Activated T-helper 17 cell treated with anti-CD3 and anti-CD28 coated beads, Interleukin-2, amount 50 U/mL, for 72 hours (primary cell): ENCODE data around the gene AKT3. TPM values are rescaled to one million over a fixed set of nuclear protein-coding genes. Genes with fewer than 3 reads are reported as not detected.
"Not testable (repeated sequence)": the region's sequence is repeated elsewhere in the genome, so short reads cannot be mapped to it uniquely, and the experiment has no call there.

Experiments used
- ATAC-seq: fragments of 150-1000 bp; cut with Tn5 transposase; replicated peaks from 2 replicates; pipeline ENCODE4 v1.10.0; 2021; ENCODE audit warnings: mild to moderate bottlenecking, moderate library complexity
- H3K27ac Mint-ChIP-seq: one replicate; pipeline ENCODE4 v1.8.0; 2022; ENCODE audit warnings: mixed read lengths
- H3K27me3 Mint-ChIP-seq: one replicate; pipeline ENCODE4 v1.8.0; 2022; ENCODE audit warnings: mixed read lengths
- H3K36me3 Mint-ChIP-seq: one replicate; pipeline ENCODE4 v1.8.0; 2022; ENCODE audit warnings: low read depth, mild to moderate bottlenecking, mixed read lengths
- H3K4me1 Mint-ChIP-seq: one replicate; pipeline ENCODE4 v1.8.0; 2022; ENCODE audit warnings: mixed read lengths
- H3K4me3 Mint-ChIP-seq: one replicate; pipeline ENCODE4 v1.8.0; 2022; ENCODE audit warnings: mild to moderate bottlenecking, mixed read lengths
- H3K9me3 Mint-ChIP-seq: one replicate; pipeline ENCODE4 v1.8.0; 2022; ENCODE audit warnings: mixed read lengths
- total RNA-seq, 2 donors: library from RNA; stranded (reverse); gene quantifications; one replicate each; pipeline ENCODE4 v1.2.3, GENCODE V29; 2022

AKT3 gene
- total RNA-seq, 2 donors from 2014 or later: 32.2 to 53.2 TPM

DNA sequence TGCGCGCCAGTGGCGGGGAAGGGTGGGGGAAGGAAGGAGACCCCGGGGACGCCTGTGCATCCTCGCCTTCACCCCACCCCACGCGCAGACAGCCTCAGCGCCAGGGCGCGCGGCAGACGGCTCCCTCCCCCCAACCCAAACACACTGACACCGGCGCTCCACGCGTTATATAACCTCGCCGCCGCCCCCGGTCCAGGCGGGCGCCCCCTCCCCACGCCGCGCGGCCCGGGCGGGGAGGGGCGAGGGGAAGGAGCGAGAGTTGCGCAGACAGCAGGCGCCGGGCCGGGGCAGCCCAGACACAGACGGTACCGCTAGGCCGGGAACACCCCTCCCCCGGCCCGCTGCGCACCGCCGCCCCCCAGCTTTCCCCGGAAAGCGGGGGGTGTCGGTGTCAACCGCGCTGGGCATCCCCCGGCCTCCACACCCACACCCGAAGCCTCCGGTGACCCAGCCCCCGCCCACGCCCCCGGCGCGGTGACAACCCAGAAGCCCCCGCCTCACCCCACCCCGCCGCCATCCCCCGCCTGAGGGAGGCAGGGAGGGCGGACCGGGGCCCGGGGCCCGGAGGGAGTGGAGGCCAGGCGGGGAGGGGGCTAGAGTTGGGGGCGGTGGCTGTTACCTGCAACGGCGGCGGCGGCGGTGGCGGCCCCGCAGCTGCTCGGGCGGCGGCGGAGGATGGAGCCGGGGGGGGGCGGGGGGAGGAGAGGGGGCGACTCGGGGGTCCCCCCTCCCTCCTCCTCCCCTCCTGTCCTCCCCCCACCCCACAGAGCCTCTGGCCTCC is 432 bp downstream of the AKT3 start:
- Mint-ChIP-seq H3K27ac (peak overlapping the region; percentile 98), H3K27me3 (no peaks in the 10 kb centered on the region), H3K9me3 (no peaks in the 10 kb centered on the region), H3K4me1 (peaks cover 12% of the 10 kb centered on the region), H3K36me3 (peaks cover 9% of the 10 kb centered on the region), H3K4me3 (peak overlapping the region; percentile 95)
- ATAC-seq: peak; percentile 18

DNA sequence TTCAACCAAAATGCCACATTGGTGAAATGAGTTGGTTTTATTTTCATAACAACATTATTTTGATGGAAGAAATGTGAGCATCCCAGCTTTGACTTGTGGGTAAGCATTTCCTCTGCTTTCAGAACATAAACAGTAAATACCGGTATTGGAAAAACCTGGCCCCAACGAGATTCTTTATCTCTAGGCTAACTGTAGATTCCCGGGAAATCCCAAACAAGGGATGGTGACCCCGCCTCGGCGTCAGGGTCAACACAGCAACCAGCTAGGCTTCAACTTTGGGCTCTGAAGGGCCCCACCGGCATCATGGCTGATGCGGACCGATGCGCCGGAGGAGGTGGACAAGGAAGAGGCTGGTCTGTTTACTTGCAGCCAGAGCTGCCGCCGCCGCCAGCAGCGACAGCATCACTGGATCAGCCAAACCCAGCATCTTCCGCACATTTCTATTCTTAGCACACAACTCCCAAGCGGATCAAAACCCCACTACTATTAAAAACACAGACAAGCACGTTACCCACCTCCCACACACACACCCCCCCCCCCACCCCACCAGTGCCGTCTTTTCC is 1.1 kb downstream of the AKT3 start:
- H3K27me3 Mint-ChIP-seq: no peaks in the 10 kb centered on the region
- no peaks in the 10 kb centered on the region for H3K9me3 Mint-ChIP-seq
- H3K4me1 Mint-ChIP-seq: peaks cover 12% of the 10 kb centered on the region
- H3K36me3 Mint-ChIP-seq: peaks cover 9% of the 10 kb centered on the region
- H3K27ac Mint-ChIP-seq: peak overlapping the region; percentile 98
- H3K4me3 Mint-ChIP-seq: peak overlapping the region; percentile 95
- peak; percentile 24 for ATAC-seq

- peaks cover 9% of the 10 kb centered on the region for H3K36me3 Mint-ChIP-seq
These were observed 1.7 kb downstream of the AKT3 start for GRCh38 chr1:243848165-243848857.

DNA sequence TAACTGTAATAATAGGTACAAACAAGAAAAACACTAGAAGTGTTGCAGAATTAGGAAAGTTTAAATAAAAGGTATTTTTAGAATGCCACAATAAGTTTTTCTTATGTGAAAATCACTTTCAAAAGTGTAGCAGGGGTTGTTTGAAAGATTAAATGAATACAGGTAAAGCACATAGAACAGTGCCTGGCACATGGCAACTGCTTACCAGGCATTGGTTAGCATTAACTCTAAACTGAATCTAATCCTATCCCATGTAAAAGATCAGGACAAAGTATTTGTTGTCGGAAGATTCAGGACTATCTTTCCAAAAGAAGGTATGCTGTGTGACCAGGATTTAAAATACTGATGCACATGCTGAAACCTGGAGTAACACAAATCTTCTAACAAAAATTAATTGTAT is 3.3 kb downstream of the AKT3 start:
- Mint-ChIP-seq H3K27me3 (no peaks in the 10 kb centered on the region), H3K9me3 (no peaks in the 10 kb centered on the region), H3K4me1 (peaks cover 17% of the 10 kb centered on the region), H3K36me3 (peaks cover 9% of the 10 kb centered on the region), H3K4me3 (no peak overlapping the region), H3K27ac (no peak overlapping the region)
- no peak for ATAC-seq

More at GRCh38 chr1:243848165-243848857, 1.7 kb downstream of the AKT3 start:
- Mint-ChIP-seq H3K4me3 (peak overlapping the region; percentile 95), H3K9me3 (no peaks in the 10 kb centered on the region), H3K4me1 (peaks cover 13% of the 10 kb centered on the region), H3K27me3 (no peaks in the 10 kb centered on the region), H3K27ac (peak overlapping the region; percentile 98)
- ATAC-seq: peak; percentile 19

DNA sequence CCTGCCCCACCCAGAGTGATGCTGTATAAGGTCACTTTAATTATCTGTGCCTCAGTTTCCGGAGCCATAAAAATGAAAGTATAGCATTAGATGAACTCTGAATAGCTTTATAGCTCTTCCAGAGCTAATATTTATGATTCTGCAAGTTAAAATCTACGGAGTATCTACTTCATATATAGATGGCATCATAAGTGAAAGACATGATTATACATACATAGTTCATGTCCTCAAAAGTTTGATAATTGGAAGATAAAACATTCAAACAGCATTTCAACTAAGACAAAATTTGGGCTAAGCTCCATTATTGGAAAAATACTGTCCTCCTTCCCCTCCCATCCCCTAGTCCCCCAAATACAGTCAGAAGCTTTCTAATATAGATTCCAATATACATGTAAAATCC is 4.2 kb downstream of the AKT3 start:
- peaks cover 9% of the 10 kb centered on the region for H3K36me3 Mint-ChIP-seq
- H3K4me3 Mint-ChIP-seq: peak overlapping the region; percentile 5
- no peak overlapping the region for H3K27ac Mint-ChIP-seq
- ATAC-seq: no peak
- H3K4me1 Mint-ChIP-seq: peaks cover 20% of the 10 kb centered on the region
- no peaks in the 10 kb centered on the region for H3K27me3 Mint-ChIP-seq
- H3K9me3 Mint-ChIP-seq: no peaks in the 10 kb centered on the region

DNA sequence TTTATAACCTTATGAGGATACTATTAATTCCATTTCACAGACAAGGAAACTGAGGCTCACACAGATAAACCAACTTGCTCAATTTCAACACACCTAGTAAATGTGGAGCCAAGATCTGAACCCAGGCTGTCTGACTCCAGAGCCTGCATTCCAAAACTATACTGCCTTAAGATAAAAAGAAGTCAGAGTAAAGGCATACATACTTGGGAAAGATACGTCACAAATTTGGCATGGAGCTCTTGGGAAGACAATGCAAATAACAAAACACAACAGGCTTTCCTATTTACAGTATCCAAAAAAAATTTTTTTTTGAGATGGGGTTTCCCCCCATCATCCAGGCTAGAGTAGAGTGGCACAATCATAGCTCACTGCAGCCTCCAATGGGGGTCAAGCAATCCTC is 5.9 kb downstream of the AKT3 start:
- Mint-ChIP-seq H3K9me3 (no peaks in the 10 kb centered on the region), H3K27ac (peak overlapping the region; percentile 44), H3K27me3 (no peaks in the 10 kb centered on the region), H3K36me3 (peaks cover 7% of the 10 kb centered on the region), H3K4me3 (no peak overlapping the region), H3K4me1 (peaks cover 20% of the 10 kb centered on the region)
- ATAC-seq: no peak

GRCh38 chr1:243842978-243843511 is 7.0 kb downstream of the AKT3 start:
- H3K9me3 Mint-ChIP-seq: no peaks in the 10 kb centered on the region
- no peaks in the 10 kb centered on the region for H3K36me3 Mint-ChIP-seq
- H3K27ac Mint-ChIP-seq: peak overlapping the region; percentile 73
- peak overlapping the region; percentile 68 for H3K4me3 Mint-ChIP-seq
- H3K4me1 Mint-ChIP-seq: peaks cover 15% of the 10 kb centered on the region
- H3K27me3 Mint-ChIP-seq: no peaks in the 10 kb centered on the region
- peak; percentile 55 for ATAC-seq

DNA sequence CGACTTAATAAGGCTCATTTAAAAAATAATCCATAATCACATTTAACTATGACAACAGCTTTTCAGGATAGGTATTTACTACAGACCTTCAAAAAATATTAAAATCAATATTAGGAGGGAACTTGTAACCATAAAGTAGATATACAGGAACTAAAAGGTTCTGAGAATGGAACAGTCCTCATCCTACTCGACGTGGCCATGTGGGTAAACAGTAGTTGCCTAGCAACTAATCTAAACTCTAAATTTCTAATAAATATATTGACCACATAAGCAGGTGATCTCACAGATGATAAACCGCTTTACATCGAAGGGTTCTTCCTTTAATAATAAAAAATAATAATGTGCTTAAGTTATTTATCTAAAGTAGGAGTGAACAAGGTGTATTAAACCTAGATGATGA is 7.9 kb downstream of the AKT3 start:
- H3K4me3 Mint-ChIP-seq: peak overlapping the region; percentile 18
- H3K36me3 Mint-ChIP-seq: peaks cover 7% of the 10 kb centered on the region
- peaks cover 19% of the 10 kb centered on the region for H3K4me1 Mint-ChIP-seq
- peak overlapping the region; percentile 33 for H3K27ac Mint-ChIP-seq
- H3K9me3 Mint-ChIP-seq: no peaks in the 10 kb centered on the region
- ATAC-seq: no peak
- H3K27me3 Mint-ChIP-seq: no peaks in the 10 kb centered on the region

DNA sequence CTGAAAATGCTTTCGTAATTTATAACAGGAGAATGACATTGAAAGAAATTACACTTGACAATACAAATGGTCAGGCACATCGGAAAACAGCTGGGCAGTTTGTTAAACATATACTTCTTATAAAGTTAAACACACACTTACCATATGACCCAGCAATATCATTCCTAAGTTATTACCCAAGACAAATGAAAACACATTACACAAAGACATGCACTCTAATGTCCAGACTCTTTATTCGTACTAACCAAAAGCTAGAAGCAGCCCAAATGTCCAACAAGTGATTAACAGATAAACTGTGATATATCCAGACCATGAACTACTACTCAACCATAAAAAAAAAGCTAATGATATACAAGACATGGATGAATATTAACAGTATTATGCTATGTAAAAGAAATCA is 8.5 kb downstream of the AKT3 start:
- no peaks in the 10 kb centered on the region for H3K27me3 Mint-ChIP-seq
- peaks cover 11% of the 10 kb centered on the region for H3K36me3 Mint-ChIP-seq
- ATAC-seq: no peak
- H3K9me3 Mint-ChIP-seq: no peaks in the 10 kb centered on the region
- peaks cover 22% of the 10 kb centered on the region for H3K4me1 Mint-ChIP-seq
- peak overlapping the region; percentile 18 for H3K4me3 Mint-ChIP-seq
- peak overlapping the region; percentile 33 for H3K27ac Mint-ChIP-seq

- Mint-ChIP-seq H3K4me1 (peaks cover 20% of the 10 kb centered on the region), H3K27me3 (no peaks in the 10 kb centered on the region), H3K4me3 (peak overlapping the region; percentile 33), H3K27ac (peak overlapping the region; percentile 71), H3K9me3 (peaks cover 13% of the 10 kb centered on the region), H3K36me3 (peaks cover 26% of the 10 kb centered on the region)
- peak; percentile 97 for ATAC-seq
These were observed 12.0 kb downstream of the AKT3 start for GRCh38 chr1:243837907-243838535.

DNA sequence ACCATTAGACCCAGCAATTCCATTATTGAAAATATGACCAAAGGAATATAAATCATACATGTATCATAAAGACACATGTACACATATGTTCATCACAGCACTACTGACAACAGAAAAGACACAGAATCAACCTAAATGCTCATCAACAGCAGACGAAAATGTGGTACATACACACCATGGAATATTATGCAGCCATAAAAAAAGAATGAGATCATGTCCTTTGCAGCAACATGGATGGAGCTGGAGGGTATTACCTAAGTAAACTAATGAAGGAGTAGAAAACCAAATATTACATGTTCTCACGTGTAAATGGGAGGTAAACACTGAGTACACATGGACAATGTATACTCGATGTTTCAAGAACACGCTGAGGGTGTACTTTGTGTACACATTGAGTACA is 15.9 kb downstream of the AKT3 start:
- H3K9me3 Mint-ChIP-seq: peaks cover 13% of the 10 kb centered on the region
- peaks cover 31% of the 10 kb centered on the region for H3K36me3 Mint-ChIP-seq
- peaks cover 23% of the 10 kb centered on the region for H3K4me1 Mint-ChIP-seq
- H3K27me3 Mint-ChIP-seq: no peaks in the 10 kb centered on the region
- ATAC-seq: no peak
- H3K27ac Mint-ChIP-seq: no peak overlapping the region
- H3K4me3 Mint-ChIP-seq: no peak overlapping the region

- ATAC-seq: peak; percentile 86
- H3K27ac Mint-ChIP-seq: peak overlapping the region; percentile 23
- H3K27me3 Mint-ChIP-seq: no peaks in the 10 kb centered on the region
- peaks cover 19% of the 10 kb centered on the region for H3K36me3 Mint-ChIP-seq
- peaks cover 13% of the 10 kb centered on the region for H3K9me3 Mint-ChIP-seq
- H3K4me1 Mint-ChIP-seq: peaks cover 23% of the 10 kb centered on the region
- peak overlapping the region; percentile 2 for H3K4me3 Mint-ChIP-seq
These were observed 18.6 kb downstream of the AKT3 start for GRCh38 chr1:243831463-243831862.

DNA sequence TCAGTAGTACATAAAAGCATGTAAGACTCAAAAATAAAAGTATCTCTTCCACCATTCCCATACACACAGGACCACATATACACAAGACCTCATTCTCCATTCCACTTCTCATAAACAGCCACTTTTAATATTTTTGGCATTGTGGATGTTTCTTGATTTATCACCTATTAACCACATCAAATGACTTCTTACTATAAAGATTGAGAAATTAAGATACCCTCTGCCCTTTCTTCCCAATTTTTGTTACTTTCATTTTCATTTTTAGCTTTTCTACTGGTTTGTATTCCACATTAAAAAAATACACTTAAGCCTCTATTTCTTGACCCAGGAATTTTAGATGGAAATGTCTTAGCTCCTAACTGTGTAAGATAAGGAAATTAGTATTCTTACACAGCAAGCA is 22.8 kb downstream of the AKT3 start:
- H3K36me3 Mint-ChIP-seq: peaks cover 29% of the 10 kb centered on the region
- peaks cover 27% of the 10 kb centered on the region for H3K4me1 Mint-ChIP-seq
- no peaks in the 10 kb centered on the region for H3K27me3 Mint-ChIP-seq
- peaks cover 1% of the 10 kb centered on the region for H3K9me3 Mint-ChIP-seq
- H3K27ac Mint-ChIP-seq: peak overlapping the region; percentile 27
- ATAC-seq: no peak
- peak overlapping the region; percentile 40 for H3K4me3 Mint-ChIP-seq

DNA sequence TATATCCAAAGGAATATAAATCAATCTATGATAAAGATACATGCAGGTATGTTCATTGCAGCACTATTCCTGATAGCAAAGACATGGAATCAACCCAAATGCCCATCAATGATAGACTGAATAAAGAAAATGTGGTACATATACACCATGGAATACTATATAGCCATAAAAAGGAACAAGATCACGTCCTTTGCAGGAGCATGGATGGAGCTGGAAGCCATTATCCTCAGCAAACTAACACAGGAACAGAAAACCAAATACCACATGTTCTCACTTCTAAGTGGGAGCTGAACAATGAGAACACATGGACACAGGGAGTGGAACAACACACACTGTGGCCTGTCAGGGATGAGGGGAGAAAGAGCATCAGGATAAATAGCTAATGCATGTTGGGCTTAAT is 25.1 kb downstream of the AKT3 start:
- not testable (repeated sequence) for ATAC-seq, H3K27me3 Mint-ChIP-seq, H3K4me3 Mint-ChIP-seq, H3K27ac Mint-ChIP-seq
- H3K36me3 Mint-ChIP-seq: peaks cover 47% of the 10 kb centered on the region
- peaks cover 18% of the 10 kb centered on the region for H3K9me3 Mint-ChIP-seq
- peaks cover 25% of the 10 kb centered on the region for H3K4me1 Mint-ChIP-seq
